ENCODE results near the gene KDM5C. TPM values are rescaled to one million over a fixed set of nuclear protein-coding genes. Genes with fewer than 3 reads are reported as not detected.

Gene KDM5C
- 73.6 TPM for total RNA-seq

GRCh38 chrX:53224860-53225797, at the start of gene KDM5C:
KDM5C (minus strand) TSS chrX:53225207; CDS start chrX:53224889, 318 bp downstream.
- ATAC-seq = peak; percentile 81

DNA sequence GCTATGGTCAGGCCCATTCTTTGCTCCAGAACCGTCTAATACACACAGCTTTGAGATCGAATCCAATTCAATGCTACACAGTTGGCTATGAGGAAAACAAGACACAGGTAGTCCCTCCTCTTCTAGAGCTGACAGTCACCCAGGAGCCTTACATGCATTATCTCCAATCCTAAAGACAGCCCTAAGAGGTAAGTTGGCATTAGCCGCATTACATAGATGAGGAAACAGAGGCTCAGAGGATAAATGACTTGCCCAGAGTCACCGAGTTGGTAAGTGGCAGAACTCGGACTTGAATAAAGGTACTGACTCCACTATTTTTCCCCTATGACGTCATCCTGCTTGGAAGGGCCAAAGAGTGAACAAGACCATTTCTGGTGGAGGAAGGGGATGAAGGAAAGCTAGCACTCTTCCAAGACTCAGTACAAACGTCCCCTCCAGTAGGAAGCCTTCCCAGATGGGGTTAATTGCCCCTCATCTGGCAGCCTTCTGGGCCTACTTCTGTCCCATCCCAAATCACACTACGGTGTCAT, 47.9 kb upstream of the KDM5C start:
- ATAC-seq = no peak

GRCh38 chrX:53269536-53270107, 44.6 kb upstream of the KDM5C start:
- no peak for ATAC-seq

DNA sequence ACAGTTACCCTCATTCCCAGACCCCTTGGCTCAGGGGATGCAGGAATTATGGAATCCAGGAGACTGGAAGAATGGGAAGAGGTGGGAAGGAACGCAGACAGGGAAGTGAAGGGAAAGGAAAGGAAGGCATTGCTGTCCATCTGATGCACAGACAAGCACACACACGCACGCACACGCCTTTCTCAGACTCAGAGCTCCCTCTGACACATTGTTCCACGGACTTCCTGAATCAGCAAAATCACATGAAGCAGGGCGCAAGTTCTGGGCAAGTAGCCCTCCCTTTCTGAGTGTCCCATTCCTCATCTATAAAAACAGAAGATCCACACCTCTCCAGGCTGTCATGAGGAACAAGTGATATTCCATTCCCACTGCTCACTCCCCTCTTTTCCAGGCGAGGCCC, 43.2 kb upstream of the KDM5C start:
- peak; percentile 76 for ATAC-seq

GRCh38 chrX:53266914-53267313, 41.9 kb upstream of the KDM5C start:
- ATAC-seq = no peak

DNA sequence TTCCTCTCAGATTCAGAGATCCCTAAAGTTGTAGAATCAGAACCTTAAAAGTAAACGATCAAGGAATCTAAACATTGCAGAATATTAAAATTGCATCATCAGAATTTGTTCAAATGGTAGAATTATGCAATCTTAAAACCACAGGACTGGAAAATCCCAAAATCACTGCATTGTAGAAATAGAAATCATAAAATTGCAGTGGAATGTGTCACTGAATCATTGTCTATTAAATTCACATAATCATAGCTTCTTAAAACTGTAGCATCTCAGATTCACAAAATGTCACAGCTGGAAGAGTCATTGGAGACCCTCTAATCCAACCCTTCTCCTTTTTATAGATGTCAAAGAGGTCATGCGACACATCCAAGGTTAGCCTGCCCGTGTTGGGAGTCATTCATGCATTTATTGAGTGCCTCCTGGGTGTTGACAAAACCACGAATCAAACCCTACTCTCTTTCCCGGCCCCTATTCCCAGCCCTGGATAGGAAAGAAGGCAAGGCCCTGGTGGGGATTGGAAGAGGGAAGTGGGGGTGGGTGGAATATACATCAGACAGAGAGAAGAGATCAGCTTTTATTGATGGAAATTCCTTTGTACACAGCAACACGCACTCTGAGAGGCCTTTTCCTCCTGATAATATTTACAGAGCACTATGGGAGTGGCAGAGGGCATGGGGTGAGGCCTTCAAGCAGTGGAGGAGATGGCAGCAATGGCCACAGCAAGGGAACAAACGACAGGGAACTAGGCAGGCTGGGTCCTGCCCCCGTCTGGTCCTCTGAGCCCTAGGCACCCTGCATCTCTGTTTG, 41.0 kb upstream of the KDM5C start:
- ATAC-seq = no peak

GRCh38 chrX:53263597-53264094, 38.6 kb upstream of the KDM5C start:
- peak; percentile 63 for ATAC-seq

DNA sequence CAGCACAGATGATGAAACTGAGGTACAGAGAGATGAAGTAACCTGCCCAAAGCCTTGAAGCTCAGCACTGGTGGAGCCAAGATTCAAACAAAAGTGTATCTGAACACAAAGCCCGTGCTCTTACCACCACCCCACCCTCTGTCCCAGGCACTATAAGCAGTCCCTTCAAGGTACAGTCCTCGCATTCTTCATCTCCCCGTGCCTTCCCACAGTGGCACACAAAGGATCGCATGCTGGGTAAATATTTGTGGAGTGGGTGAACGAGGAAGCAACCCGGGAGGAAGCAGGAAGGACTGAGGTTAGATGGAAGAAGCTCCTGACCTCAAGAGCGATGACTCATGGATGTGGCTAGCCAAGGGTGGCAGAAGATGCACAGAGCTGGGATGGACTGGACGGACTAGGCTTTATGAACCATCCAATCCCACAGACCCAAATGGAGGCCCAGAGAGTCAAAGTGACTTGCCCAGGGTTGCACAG, 37.9 kb upstream of the KDM5C start:
- peak; percentile 75 for ATAC-seq

DNA sequence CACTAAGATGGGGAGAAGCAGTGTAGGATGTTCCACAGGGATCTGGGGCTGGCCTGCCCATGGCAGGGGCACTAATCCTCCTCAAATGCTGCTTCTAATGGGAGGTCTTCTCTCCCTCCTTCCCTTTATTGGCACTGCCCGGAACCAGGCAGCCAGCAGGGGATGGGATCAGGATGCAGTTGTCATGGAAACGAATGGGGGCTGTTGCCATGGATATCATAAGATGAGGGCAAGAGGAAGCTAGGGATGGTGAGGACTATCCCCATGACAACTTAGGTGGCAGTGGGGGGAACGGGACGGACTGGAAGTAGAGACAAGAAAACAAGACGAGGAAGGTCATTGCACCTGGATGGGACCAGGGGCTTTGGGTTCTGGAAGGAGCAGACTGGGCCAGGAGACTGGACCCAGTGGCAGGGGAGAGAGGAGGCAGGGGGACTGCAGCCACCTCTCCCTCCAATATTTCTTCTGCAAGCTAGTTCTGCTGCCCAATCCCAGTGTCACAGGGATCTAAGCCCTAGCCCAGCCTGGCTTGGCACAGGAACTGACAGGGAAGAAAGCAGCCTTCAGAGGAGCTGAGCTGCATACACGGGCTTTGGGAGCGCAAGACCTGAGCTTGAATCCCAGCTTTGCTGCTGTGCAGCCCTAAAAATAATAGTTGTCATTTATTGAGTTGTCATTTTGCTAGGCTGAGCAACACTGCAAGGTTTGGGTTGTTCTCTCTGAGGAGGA, 37.3 kb upstream of the KDM5C start:
- ATAC-seq = no peak

GRCh38 chrX:53261355-53261972, 36.5 kb upstream of the KDM5C start:
- no peak for ATAC-seq

GRCh38 chrX:53260836-53261235, 35.8 kb upstream of the KDM5C start:
- no peak for ATAC-seq

DNA sequence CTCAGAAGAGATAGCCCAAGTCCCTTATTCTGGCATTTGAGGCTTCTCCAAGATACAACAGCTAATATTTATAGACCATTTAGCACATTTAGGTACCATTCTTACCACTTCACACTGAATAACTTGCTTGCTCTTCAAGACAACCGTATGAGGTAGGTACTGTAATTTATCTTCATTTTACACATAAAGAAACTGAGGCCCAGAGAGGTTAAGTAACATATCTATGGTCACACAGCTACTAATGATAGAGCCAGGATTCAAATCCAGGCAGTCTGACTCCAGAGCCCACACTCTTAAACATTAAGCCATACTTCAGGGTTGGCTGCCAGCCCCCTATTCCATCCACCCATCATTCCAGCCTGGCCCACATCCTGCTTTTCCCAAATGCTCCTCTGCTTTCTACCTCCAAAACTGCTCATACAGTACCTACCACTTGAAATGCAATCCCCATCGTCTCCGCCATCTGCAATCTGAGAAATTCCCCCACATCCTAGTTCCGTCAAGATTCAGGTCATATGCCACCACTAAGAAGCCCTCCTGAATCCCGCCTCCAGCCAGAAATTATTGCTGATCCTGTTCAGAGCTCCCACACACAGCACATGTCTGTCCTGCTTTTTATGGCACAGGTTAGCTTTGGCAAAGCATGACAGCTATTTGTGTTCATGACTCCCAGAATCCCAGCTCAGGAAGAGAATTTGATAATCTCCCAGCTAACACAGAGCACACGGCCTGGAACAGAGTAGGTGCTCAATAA, 32.8 kb upstream of the KDM5C start:
- no peak for ATAC-seq

- ATAC-seq = no peak
Observed at GRCh38 chrX:53257166-53257565, 32.2 kb upstream of the KDM5C start.

DNA sequence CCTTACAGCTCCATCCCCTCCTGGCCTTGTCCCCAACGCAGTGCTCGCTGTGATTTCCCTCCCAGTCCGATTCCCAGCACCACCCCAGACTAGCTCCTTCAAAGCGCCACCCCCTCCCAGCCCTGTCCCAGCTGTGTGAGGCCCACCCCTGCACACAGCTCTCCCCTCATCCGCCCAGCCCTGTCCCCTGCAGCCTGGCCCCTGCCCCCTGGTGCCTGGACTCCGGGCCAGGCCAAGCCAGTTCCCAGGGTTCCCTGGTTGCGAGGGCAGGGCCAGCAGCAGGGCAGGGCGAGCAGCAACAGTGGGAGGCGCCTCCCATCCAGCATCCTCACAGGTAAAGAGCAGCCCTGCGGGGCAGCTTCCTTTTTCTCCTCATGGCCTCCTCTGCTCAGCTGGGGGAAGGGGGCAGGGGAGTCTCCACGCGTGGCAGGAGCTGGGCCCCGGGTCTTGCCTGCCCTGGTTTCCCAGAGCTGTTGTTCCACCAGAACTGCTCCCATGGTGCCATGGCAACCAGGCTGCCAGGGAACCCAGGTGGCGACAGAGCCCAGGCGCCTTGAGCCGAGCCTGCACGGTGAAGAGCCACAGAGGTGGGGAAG, 31.5 kb upstream of the KDM5C start:
- ATAC-seq = peak; percentile 18

DNA sequence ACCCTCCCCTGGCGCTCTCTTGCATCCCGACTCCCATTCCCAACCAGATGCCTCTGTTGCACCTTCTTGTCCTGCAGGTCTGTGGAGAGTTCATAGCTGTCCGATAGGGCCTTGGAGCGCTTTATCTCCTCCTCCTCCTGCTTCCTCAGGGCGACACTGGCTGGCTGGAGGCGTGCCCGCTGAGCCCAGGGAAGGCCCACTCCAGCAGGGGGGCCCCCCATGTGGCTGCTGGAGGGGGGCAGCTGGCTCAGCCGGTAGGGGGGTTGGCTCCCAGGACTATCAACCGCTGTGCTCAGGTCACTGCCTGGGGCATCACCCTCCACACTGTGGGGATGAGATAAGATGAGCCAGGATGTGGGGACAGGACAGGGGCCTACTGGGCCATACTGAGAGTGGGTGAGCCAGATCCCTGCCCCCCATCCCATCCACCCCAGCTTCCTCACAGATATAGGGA, 30.8 kb upstream of the KDM5C start:
- no peak for ATAC-seq

DNA sequence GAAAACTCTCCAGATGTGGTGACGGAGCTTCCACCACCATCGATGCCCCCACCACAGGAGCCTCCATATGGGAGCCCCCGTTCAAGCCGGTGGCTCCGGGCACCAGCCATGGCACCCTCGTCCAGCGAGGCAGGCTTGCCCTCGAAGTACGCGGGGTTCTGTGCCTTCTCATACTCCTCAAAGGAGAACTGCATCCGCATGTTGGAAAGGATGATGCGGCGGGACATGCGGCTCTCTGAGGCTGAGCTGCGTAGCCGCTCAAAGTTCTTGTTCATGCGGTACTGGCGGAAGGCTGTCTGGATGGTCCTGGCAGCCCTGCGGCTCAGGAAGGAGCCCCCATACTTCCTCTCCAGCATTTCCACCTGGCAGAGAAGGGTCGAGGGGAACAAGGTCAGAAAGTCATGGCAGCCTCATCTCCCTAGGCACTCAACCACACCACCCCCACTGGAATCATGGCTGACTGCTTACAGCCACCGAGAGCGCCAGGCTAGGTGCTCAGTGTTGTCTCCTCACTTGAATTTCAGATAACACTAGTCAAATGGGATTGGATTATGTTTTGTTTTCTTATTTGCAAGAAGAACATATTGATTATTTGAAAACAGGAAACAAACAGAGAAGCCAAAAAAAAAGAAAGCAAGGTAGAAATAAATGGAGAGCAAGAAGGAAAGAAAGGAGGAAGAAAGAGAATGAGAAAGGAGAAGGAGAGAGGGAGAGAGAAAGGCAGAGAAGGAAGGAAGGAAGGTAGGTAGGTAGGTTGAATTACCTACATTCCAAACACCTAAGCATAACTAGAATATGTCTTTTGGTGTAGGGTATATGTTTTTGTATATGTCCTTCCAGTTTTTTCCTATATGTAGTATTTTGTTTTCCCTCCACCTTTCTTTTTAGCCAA, 29.8 kb upstream of the KDM5C start:
- ATAC-seq = no peak

DNA sequence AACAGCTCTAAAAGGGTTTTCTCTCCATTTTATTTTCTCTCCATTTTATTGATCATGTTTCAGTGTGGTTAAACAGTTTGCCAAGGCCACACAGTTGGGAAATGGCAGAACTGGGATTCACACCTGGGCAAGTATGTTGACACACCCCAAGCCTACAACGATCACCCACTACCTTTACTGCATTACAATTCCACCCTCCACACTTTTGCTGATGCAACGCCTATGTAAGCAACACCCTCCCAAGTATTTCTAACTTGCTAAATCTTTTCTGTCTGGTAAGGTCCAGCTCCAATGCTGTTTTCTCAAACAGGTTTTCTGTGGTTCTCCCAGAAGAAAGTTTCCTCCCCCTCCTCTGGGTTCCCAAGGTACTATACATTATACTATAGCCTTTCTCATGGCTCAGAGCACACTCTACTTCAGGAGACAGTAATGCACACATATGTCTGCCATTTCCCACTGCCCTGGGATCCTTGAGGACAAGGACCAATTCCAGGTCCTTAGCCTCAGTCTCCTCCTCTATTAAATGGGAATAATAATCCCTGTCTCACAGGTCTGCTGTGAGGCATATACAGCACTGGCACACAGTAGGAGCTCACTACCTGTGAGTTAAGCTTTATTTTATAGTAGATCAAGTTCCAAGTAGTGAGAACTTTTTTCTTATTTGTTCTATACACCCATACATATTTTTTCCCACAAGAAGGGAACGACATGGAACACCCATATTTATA, 28.4 kb upstream of the KDM5C start:
- no peak for ATAC-seq

DNA sequence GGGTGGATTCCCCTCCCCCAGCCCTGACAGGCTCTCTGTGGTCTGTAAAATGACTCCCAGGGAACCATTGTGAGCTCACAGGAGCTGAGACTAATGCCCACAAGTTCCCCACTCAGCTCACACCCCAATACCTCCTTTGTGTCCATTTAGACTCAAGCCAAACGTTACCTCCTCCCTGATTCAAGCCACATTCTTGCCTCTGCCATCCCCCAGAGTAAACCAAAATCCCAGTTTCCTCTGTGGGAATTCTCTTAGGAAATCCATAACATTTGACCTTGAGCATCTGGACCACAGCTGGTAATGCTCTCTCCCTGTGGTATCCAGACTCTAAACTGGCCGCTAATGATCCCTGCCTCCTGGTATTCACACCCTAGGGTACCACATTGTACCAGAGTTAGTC, 26.3 kb upstream of the KDM5C start:
- ATAC-seq = no peak
